Dedifferentiated amniotic fluid mesenchymal stem cell (primary cell): ENCODE results near the gene PGA3.
A peak's percentile ranks its signal among the peaks of the same experiment; 100 is the strongest.
"Not testable (repeated sequence)": the region's sequence is repeated elsewhere in the genome, so short reads cannot be mapped to it uniquely, and the experiment has no call there.

Source experiments
- DNase-seq: peaks from one replicate; pipeline ENCODE4 v3.0.0-alpha.2; 2016; ENCODE audit errors: extremely low spot score

PGA3 gene

GRCh38 chr11:61250796-61251765 is 47.8 kb downstream of the PGA3 start:
- DNase-seq, result not testable (repeated sequence)

GRCh38 chr11:61252332-61252731 is 49.0 kb downstream of the PGA3 start:
- not testable (repeated sequence) for DNase-seq

GRCh38 chr11:61254403-61255025 is 51.2 kb downstream of the PGA3 start:
- peak; percentile 31 for DNase-seq

GRCh38 chr11:61256710-61257482 is 53.6 kb downstream of the PGA3 start:
- no peak for DNase-seq

- DNase-seq, result no peak
Measured at GRCh38 chr11:61258546-61258945, 55.2 kb downstream of the PGA3 start.

GRCh38 chr11:61259363-61259762 is 56.0 kb downstream of the PGA3 start:
- DNase-seq, result no peak
